Choroid plexus epithelial cell (primary cell): ENCODE data around the gene PDE4B.
"Not testable (repeated sequence)": the region's sequence is repeated elsewhere in the genome, so short reads cannot be mapped to it uniquely, and the experiment has no call there.

ENCODE experiments used
- DNase-seq: peaks from one replicate; pipeline ENCODE4 v3.0.0-alpha.2; 2010; ENCODE audit warnings: low read depth
- H3K4me3 ChIP-seq: 2 replicates; pipeline ENCODE4 v1.5.1; 2011; ENCODE audit warnings: low read depth, mild to moderate bottlenecking, control low read depth, low read length, moderate library complexity
- CTCF ChIP-seq: conservative IDR thresholded peaks from 2 replicates; pipeline ENCODE4 v1.5.1; 2011; ENCODE audit warnings: low read depth, mild to moderate bottlenecking, control low read depth, inconsistent platforms, low read length, moderate library complexity

The PDE4B gene

GRCh38 chr1:66090859-66091457, 298.3 kb downstream of the PDE4B start:
- DNase-seq, result peak; percentile 10
- no peak for TF ChIP-seq CTCF
- no peak overlapping the region for H3K4me3 ChIP-seq

- H3K4me3 ChIP-seq, result no peak overlapping the region
- no peak for TF ChIP-seq CTCF
- no peak for DNase-seq
Measured at GRCh38 chr1:66095190-66095589, 302.5 kb downstream of the PDE4B start.

- H3K4me3 ChIP-seq, DNase-seq: not testable (repeated sequence)
Measured at GRCh38 chr1:66100959-66101358, 308.3 kb downstream of the PDE4B start.

- not testable (repeated sequence) for DNase-seq, H3K4me3 ChIP-seq
Measured at GRCh38 chr1:66104076-66104475, 311.4 kb downstream of the PDE4B start.

- TF ChIP-seq CTCF, result no peak
- no peak overlapping the region for H3K4me3 ChIP-seq
- no peak for DNase-seq
Measured at GRCh38 chr1:66108624-66109023, 315.9 kb downstream of the PDE4B start.

- no peak for TF ChIP-seq CTCF
- no peak overlapping the region for H3K4me3 ChIP-seq
- no peak for DNase-seq
Measured at GRCh38 chr1:66112744-66113400, 320.2 kb downstream of the PDE4B start.

- DNase-seq, result no peak
- no peak overlapping the region for H3K4me3 ChIP-seq
- no peak for TF ChIP-seq CTCF
Measured at GRCh38 chr1:66119148-66119547, 326.5 kb downstream of the PDE4B start.

- no peak overlapping the region for H3K4me3 ChIP-seq
- no peak for TF ChIP-seq CTCF
- no peak for DNase-seq
Measured at GRCh38 chr1:66124670-66125069, 332.0 kb downstream of the PDE4B start.

- not testable (repeated sequence) for DNase-seq, H3K4me3 ChIP-seq
Measured at GRCh38 chr1:66128641-66129040, 335.9 kb downstream of the PDE4B start.
